Loucy (cell line): ENCODE results near the gene ZDHHC14.

Experiments
- H2AFZ ChIP-seq: fragments of 200-600 bp; sonication (generic); 2 replicates; pipeline ENCODE4 v1.6.0; 2016; ENCODE audit warnings: antibody characterized with exemption, mild to moderate bottlenecking, low read length, moderate library complexity
- H3F3A ChIP-seq: fragments of 200-600 bp; 2 replicates; pipeline ENCODE4 v1.6.0; 2016; ENCODE audit warnings: antibody characterized with exemption, low read depth, mild to moderate bottlenecking
- H3K27me3 ChIP-seq: fragments of 200-600 bp; sonication (generic); 2 replicates; pipeline ENCODE4 v1.6.1; 2014; ENCODE audit warnings: low read length, mild to moderate bottlenecking; ENCODE audit not compliant: insufficient read depth, poor library complexity, severe bottlenecking
- H3K36me3 ChIP-seq: fragments of 200-600 bp; sonication (generic); 2 replicates; pipeline ENCODE4 v1.6.1; 2016; ENCODE audit warnings: low read length; ENCODE audit not compliant: insufficient read depth
- H3K4me1 ChIP-seq: fragments of 200-600 bp; sonication (generic); 2 replicates; pipeline ENCODE4 v1.5.1; 2014; ENCODE audit warnings: low read length, mild to moderate bottlenecking; ENCODE audit not compliant: insufficient read depth, poor library complexity, severe bottlenecking
- H3K4me2 ChIP-seq: fragments of 200-600 bp; sonication (generic); 2 replicates; pipeline ENCODE4 v1.6.0; 2014; ENCODE audit warnings: antibody characterized with exemption, low read length, low read depth, mild to moderate bottlenecking; ENCODE audit not compliant: poor library complexity, severe bottlenecking
- H3K4me3 ChIP-seq: fragments of 200-600 bp; sonication (generic); 2 replicates; pipeline ENCODE4 v1.5.1; 2014; ENCODE audit warnings: low read length, mild to moderate bottlenecking, mixed read lengths; ENCODE audit not compliant: poor library complexity, severe bottlenecking
- H3K79me2 ChIP-seq: fragments of 200-600 bp; sonication (generic); 2 replicates; pipeline ENCODE4 v1.6.1; 2014; ENCODE audit warnings: low read length; ENCODE audit not compliant: insufficient read depth
- H3K9ac ChIP-seq: fragments of 200-600 bp; sonication (generic); 2 replicates; pipeline ENCODE4 v1.6.0; 2014; ENCODE audit warnings: mild to moderate bottlenecking, low read depth, low read length, moderate library complexity; ENCODE audit not compliant: poor library complexity, severe bottlenecking
- H3K9me2 ChIP-seq: fragments of 200-600 bp; sonication (generic); replicated peaks from 2 replicates; pipeline ENCODE4 v1.6.1; 2016; ENCODE audit warnings: low read depth, low read length, mixed read lengths
- H3K9me3 ChIP-seq: fragments of 200-600 bp; sonication (generic); 2 replicates; pipeline ENCODE4 v1.6.1; 2014; ENCODE audit warnings: mild to moderate bottlenecking, antibody characterized with exemption, low read length, low read depth; ENCODE audit not compliant: insufficient read depth
- H4K20me1 ChIP-seq: fragments of 200-600 bp; sonication (generic); 2 replicates; pipeline ENCODE4 v1.6.0; 2014; ENCODE audit warnings: antibody characterized with exemption, low read length, mild to moderate bottlenecking; ENCODE audit not compliant: insufficient read depth, poor library complexity, severe bottlenecking
- EZH2phosphoT487 ChIP-seq: fragments of 200-600 bp; IDR thresholded peaks from 2 replicates; pipeline ENCODE4 v1.6.1; 2018; ENCODE audit warnings: antibody characterized with exemption, mild to moderate bottlenecking, moderate library complexity, borderline replicate concordance
- TF ChIP-seq, protein P1 (sequence below): fragments of 200-600 bp; sonication (generic); conservative IDR thresholded peaks from 2 replicates; pipeline ENCODE4 v1.5.1; 2014; ENCODE audit warnings: mild to moderate bottlenecking, antibody characterized with exemption, low read length

Gene ZDHHC14

DNA sequence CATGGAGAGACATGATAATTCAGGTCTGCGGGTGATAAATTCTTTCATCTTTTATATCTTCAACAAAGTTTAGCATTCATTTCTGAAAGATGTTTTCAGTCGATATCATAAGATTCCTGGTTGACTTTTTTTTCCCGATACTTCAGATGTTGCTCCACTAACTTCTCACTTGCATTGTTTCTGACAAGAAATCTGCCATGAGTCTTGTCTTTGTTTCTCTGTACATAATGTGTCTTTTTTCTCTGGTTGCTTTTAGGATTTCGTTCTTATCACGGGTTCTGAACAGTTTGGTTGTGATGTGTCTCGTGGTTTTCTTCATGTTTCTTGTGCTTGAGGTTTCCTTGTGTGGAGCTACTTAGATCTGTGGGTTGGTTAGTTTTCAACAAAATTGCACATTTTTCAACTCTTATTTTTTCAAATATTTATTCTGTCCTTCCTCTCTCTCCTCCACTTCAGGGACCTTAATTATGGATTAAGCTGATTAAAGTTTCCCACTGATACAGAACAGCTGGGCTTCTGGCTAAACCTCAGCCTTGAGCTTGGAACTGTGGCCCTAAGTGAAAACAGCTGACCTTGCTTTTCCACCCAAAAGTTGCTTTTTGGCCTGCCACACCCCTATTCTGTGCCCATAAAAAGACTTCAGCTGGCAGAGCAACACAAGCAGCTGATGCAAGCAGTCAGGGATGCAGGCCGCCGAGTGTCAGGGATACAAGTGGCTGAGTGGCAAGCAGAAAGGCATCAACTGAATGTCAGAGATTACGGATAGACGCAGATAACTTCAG is 344.2 kb downstream of the ZDHHC14 start:
- Histone ChIP-seq H3K9me2 (no peaks in the 10 kb centered on the region), H3K79me2 (no peaks in the 10 kb centered on the region), H3K9ac (no peak overlapping the region), H3K4me2 (no peak overlapping the region), H4K20me1 (no peaks in the 10 kb centered on the region), H3K36me3 (no peaks in the 10 kb centered on the region), H3K4me1 (no peaks in the 10 kb centered on the region), H3K4me3 (no peak overlapping the region), H2AFZ (no peak overlapping the region), H3K27me3 (no peaks in the 10 kb centered on the region), H3K9me3 (no peaks in the 10 kb centered on the region; the same call in 1 of the 2 replicates), H3F3A (no peaks in the 10 kb centered on the region)
- no peak for TF ChIP-seq EZH2phosphoT487
- TF ChIP-seq, protein P1, sequence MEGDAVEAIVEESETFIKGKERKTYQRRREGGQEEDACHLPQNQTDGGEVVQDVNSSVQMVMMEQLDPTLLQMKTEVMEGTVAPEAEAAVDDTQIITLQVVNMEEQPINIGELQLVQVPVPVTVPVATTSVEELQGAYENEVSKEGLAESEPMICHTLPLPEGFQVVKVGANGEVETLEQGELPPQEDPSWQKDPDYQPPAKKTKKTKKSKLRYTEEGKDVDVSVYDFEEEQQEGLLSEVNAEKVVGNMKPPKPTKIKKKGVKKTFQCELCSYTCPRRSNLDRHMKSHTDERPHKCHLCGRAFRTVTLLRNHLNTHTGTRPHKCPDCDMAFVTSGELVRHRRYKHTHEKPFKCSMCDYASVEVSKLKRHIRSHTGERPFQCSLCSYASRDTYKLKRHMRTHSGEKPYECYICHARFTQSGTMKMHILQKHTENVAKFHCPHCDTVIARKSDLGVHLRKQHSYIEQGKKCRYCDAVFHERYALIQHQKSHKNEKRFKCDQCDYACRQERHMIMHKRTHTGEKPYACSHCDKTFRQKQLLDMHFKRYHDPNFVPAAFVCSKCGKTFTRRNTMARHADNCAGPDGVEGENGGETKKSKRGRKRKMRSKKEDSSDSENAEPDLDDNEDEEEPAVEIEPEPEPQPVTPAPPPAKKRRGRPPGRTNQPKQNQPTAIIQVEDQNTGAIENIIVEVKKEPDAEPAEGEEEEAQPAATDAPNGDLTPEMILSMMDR = no peak

DNA sequence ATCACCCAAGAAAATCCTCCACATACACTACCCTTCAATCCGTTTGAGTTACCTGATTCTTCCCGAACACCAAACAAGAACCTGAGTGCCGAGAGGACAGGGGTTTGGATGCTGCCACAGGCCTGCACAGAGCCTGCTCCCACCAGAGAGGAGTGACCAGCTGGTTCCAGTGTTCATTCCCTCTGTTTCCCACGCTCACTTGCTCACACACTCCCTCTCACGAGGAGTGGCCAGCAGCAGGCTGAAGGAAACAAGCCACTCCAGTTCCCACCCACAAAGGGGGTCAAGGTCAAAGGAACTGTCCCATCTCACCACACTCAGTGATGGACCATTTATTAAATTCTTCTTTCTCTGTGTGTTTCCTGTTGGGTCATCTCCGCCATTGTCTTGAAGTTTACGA is 344.8 kb downstream of the ZDHHC14 start:
- H3K9me2 ChIP-seq = no peaks in the 10 kb centered on the region
- H3F3A ChIP-seq = no peaks in the 10 kb centered on the region
- H2AFZ ChIP-seq = no peak overlapping the region
- no peak overlapping the region for H3K9ac ChIP-seq
- H3K4me3 ChIP-seq = no peak overlapping the region
- H3K27me3 ChIP-seq = no peaks in the 10 kb centered on the region
- no peaks in the 10 kb centered on the region for H4K20me1 ChIP-seq
- H3K9me3 ChIP-seq = no peaks in the 10 kb centered on the region; the same call in 1 of the 2 replicates
- H3K4me2 ChIP-seq = no peak overlapping the region
- no peak for TF ChIP-seq EZH2phosphoT487
- TF ChIP-seq, protein P1 = no peak
- no peaks in the 10 kb centered on the region for H3K4me1 ChIP-seq
- no peaks in the 10 kb centered on the region for H3K79me2 ChIP-seq
- H3K36me3 ChIP-seq = no peaks in the 10 kb centered on the region

DNA sequence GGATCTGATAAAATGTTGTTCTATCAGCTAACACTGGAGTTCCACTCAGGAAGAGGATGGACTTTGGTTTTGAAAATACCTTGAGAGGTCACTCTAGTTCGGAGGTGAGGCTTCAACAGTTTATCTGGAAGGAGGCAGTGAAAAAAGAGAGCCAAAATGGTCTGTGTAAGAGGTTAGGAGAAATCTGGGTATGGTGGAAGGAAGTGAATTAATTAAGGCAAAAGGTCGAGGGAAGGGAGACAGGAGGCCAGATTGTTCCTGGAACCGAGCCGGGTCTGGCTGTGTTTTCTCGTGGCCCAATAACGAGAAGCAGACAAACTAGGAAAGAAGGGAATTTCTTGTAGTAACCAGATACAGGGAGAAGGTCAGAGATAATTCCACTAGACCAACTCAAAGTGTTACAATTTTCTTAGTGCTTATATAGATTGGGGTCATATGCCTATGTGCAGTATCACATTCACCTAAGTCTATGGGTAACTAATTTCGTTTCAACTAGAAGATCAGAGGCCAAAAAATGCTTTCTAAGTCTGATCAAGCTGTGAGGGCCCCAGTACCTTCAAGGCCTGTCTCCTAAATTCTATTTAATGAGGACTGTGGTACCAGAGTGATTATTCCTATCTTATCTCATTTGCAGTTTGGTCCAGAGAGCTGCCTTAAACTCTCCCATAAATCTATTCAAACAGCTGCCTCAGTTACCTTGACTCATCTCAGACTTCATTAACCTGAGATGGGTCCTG is 346.1 kb downstream of the ZDHHC14 start:
- no peak overlapping the region for H3K4me3 ChIP-seq
- H3F3A ChIP-seq = no peaks in the 10 kb centered on the region
- H3K9me3 ChIP-seq = no peaks in the 10 kb centered on the region; the same call in 1 of the 2 replicates
- H3K9ac ChIP-seq = no peak overlapping the region
- H2AFZ ChIP-seq = no peak overlapping the region
- H3K9me2 ChIP-seq = no peaks in the 10 kb centered on the region
- H3K79me2 ChIP-seq = no peaks in the 10 kb centered on the region
- H3K27me3 ChIP-seq = no peaks in the 10 kb centered on the region
- no peaks in the 10 kb centered on the region for H4K20me1 ChIP-seq
- no peaks in the 10 kb centered on the region for H3K4me1 ChIP-seq
- no peak overlapping the region for H3K4me2 ChIP-seq
- TF ChIP-seq, protein P1 = no peak
- no peak for TF ChIP-seq EZH2phosphoT487
- H3K36me3 ChIP-seq = no peaks in the 10 kb centered on the region
